C4-2B (cell line): Measurements from ENCODE around the gene IL26.
"Not testable (repeated sequence)": the region's sequence is repeated elsewhere in the genome, so short reads cannot be mapped to it uniquely, and the experiment has no call there.

Experiments used
- H3K27ac ChIP-seq: fragments of 450-650 bp; 2 replicates; pipeline ENCODE4 v1.5.1; 2017
- CTCF ChIP-seq: fragments of 450-650 bp; conservative IDR thresholded peaks from 2 replicates; pipeline ENCODE4 v1.5.1; 2017; ENCODE audit warnings: mild to moderate bottlenecking
- ZFX ChIP-seq: fragments of 450-650 bp; IDR thresholded peaks from 2 replicates; pipeline ENCODE4 v1.6.1; 2017

Gene IL26

GRCh38 chr12:68222326-68222725 lies 3.3 kb downstream of the IL26 start:
- TF ChIP-seq ZFX (no peak), CTCF (no peak)

GRCh38 chr12:68221497-68221896 lies 4.1 kb downstream of the IL26 start:
- H3K27ac ChIP-seq, result no peak overlapping the region
- TF ChIP-seq CTCF (no peak), ZFX (no peak)

More at GRCh38 chr12:68222326-68222725, 3.3 kb downstream of the IL26 start:
- no peak overlapping the region for H3K27ac ChIP-seq

- TF ChIP-seq ZFX, result no peak
- TF ChIP-seq CTCF, result no peak
- H3K27ac ChIP-seq, result no peak overlapping the region
Observed at GRCh38 chr12:68210875-68211274, 14.7 kb downstream of the IL26 start.

- H3K27ac ChIP-seq, result not testable (repeated sequence)
Observed at GRCh38 chr12:68209048-68209728, 16.4 kb downstream of the IL26 start.

GRCh38 chr12:68207276-68207675 lies 18.3 kb downstream of the IL26 start:
- TF ChIP-seq ZFX (no peak), CTCF (no peak)
- H3K27ac ChIP-seq, result no peak overlapping the region

- no peak for TF ChIP-seq ZFX
- TF ChIP-seq CTCF, result no peak
- H3K27ac ChIP-seq, result no peak overlapping the region
Observed at GRCh38 chr12:68206446-68206845, 19.2 kb downstream of the IL26 start.

GRCh38 chr12:68203460-68203875 lies 22.1 kb downstream of the IL26 start:
- TF ChIP-seq CTCF (no peak), ZFX (no peak)
- H3K27ac ChIP-seq, result no peak overlapping the region

GRCh38 chr12:68200854-68201253 lies 24.8 kb downstream of the IL26 start:
- TF ChIP-seq CTCF, result no peak
- no peak for TF ChIP-seq ZFX
- H3K27ac ChIP-seq, result no peak overlapping the region
